Measurements from ENCODE around the gene MORC3. TPM values are rescaled to one million over a fixed set of nuclear protein-coding genes. Genes with fewer than 3 reads are reported as not detected.
"Not testable (repeated sequence)": the region's sequence is repeated elsewhere in the genome, so short reads cannot be mapped to it uniquely, and the experiment has no call there.

Gene MORC3
- polyA plus RNA-seq, 1 donor = 49.1 TPM

GRCh38 chr21:36322083-36322424, 2.1 kb downstream of the MORC3 start:
- no peak for DNase-seq (ENCODE audit: low read depth)

GRCh38 chr21:36323032-36323431, 3.0 kb downstream of the MORC3 start:
- no peak for DNase-seq (ENCODE audit: low read depth)

- no peak for DNase-seq (ENCODE audit: low read depth)
Observed at GRCh38 chr21:36325373-36326010, 5.5 kb downstream of the MORC3 start.

GRCh38 chr21:36330904-36331303, 10.9 kb downstream of the MORC3 start:
- no peak for DNase-seq (ENCODE audit: low read depth)

- DNase-seq (ENCODE audit: low read depth) = no peak
Observed at GRCh38 chr21:36337099-36337509, 17.1 kb downstream of the MORC3 start.

GRCh38 chr21:36338975-36339374, 19.0 kb downstream of the MORC3 start:
- DNase-seq (ENCODE audit: low read depth) = no peak

- not testable (repeated sequence) for DNase-seq (ENCODE audit: low read depth)
Observed at GRCh38 chr21:36342581-36342980, 22.6 kb downstream of the MORC3 start.

- DNase-seq (ENCODE audit: low read depth) = no peak
Observed at GRCh38 chr21:36344931-36345330, 24.9 kb downstream of the MORC3 start.

- DNase-seq (ENCODE audit: low read depth) = no peak
Observed at GRCh38 chr21:36347278-36347961, 27.4 kb downstream of the MORC3 start.

GRCh38 chr21:36347962-36348328, 27.9 kb downstream of the MORC3 start:
- no peak for DNase-seq (ENCODE audit: low read depth)

- no peak for DNase-seq (ENCODE audit: low read depth)
Observed at GRCh38 chr21:36349315-36349714, 29.3 kb downstream of the MORC3 start.

- no peak for DNase-seq (ENCODE audit: low read depth)
Observed at GRCh38 chr21:36350282-36350910, 30.4 kb downstream of the MORC3 start.

- no peak for DNase-seq (ENCODE audit: low read depth)
Observed at GRCh38 chr21:36354918-36355680, 35.1 kb downstream of the MORC3 start.

GRCh38 chr21:36355868-36356267, 35.9 kb downstream of the MORC3 start:
- no peak for DNase-seq (ENCODE audit: low read depth)

GRCh38 chr21:36359185-36359584, 39.2 kb downstream of the MORC3 start:
- no peak for DNase-seq (ENCODE audit: low read depth)

GRCh38 chr21:36369064-36369685, 49.2 kb downstream of the MORC3 start:
- no peak for DNase-seq (ENCODE audit: low read depth)

GRCh38 chr21:36375994-36376393, 56.0 kb downstream of the MORC3 start:
- DNase-seq (ENCODE audit: low read depth) = no peak

- no peak for DNase-seq (ENCODE audit: low read depth)
Observed at GRCh38 chr21:36377391-36377842, 57.4 kb downstream of the MORC3 start.

GRCh38 chr21:36379251-36379650, 59.3 kb downstream of the MORC3 start:
- DNase-seq (ENCODE audit: low read depth) = no peak

- no peak for DNase-seq (ENCODE audit: low read depth)
Observed at GRCh38 chr21:36381841-36382589, 62.0 kb downstream of the MORC3 start.

- not testable (repeated sequence) for DNase-seq (ENCODE audit: low read depth)
Observed at GRCh38 chr21:36382722-36383121, 62.7 kb downstream of the MORC3 start.
